Vagina (tissue), 2 donors: ENCODE data around the gene FXYD1. TPM values are rescaled to one million over a fixed set of nuclear protein-coding genes. Genes with fewer than 3 reads are reported as not detected.

ENCODE experiments used
- DNase-seq, 2 donors: peaks; one replicate each; pipeline ENCODE4 v3.0.0-alpha.2; 2017; ENCODE audit errors: extremely low spot score in 2 of 2
- H3K27ac ChIP-seq: fragments of 200-600 bp; sonication (generic); one replicate; pipeline ENCODE4 v1.5.1; 2019
- H3K27me3 ChIP-seq: fragments of 200-600 bp; sonication (generic); one replicate; pipeline ENCODE4 v1.5.1; 2019
- H3K36me3 ChIP-seq, 2 donors: fragments of 200-600 bp; sonication (generic); one replicate each; pipeline ENCODE4 v1.5.1; 2017 to 2019
- H3K4me1 ChIP-seq: fragments of 200-600 bp; sonication (generic); one replicate; pipeline ENCODE4 v1.5.1; 2019
- H3K4me3 ChIP-seq, 2 donors: fragments of 200-600 bp; sonication (generic); 1 replicate in 1 of 2; 2 replicates in 1 of 2; pipeline ENCODE4 v1.5.1; 2016 to 2019
- H3K9me3 ChIP-seq: fragments of 200-600 bp; sonication (generic); one replicate; pipeline ENCODE4 v1.5.1; 2019
- POLR2A ChIP-seq, 2 donors: fragments of 450-650 bp; IDR thresholded peaks; one replicate each; pipeline ENCODE4 v1.6.1; 2017; ENCODE audit warnings: antibody characterized with exemption in 2 of 2, mild to moderate bottlenecking in 2 of 2, moderate library complexity in 2 of 2
- POLR2AphosphoS5 ChIP-seq, 2 donors: sonication (generic); formaldehyde crosslinking; IDR thresholded peaks; one replicate each; pipeline ENCODE4 v1.9.0; 2017; ENCODE audit warnings: antibody characterized with exemption in 2 of 2, mild to moderate bottlenecking in 2 of 2, low read depth in 1 of 2; ENCODE audit not compliant: insufficient read depth in 1 of 2
- intact Hi-C: fragments of 100-400 bp; cut with DNase I; formaldehyde crosslinking; loops from one replicate; pipeline ENCODE4 v1.15.1; 2023
- total RNA-seq: library from RNA; depleted of rRNA; stranded (reverse); fragments of >200 nt; gene quantifications from one replicate; pipeline ENCODE4 v1.2.3, GENCODE V29; 2016
- TF ChIP-seq, protein P1 (sequence below), 3 experiments: fragments of 450-650 bp in 2 of 3; fragments of 200-600 bp in 1 of 3; sonication (generic) in 1 of 3; IDR thresholded peaks; one replicate each; pipeline ENCODE4 v1.5.1; 2017 to 2019; ENCODE audit warnings: antibody characterized with exemption in 3 of 3, mild to moderate bottlenecking in 2 of 3, moderate library complexity in 2 of 3

The FXYD1 gene
- total RNA-seq, 1 donor from 2014 or later = 135 TPM

GRCh38 chr19:35140207-35140961, 1.8 kb downstream of the FXYD1 start:
- intact Hi-C loops = loop anchor here (5.0 kb wide), 2 partner anchors 63 to 127 kb away; partner anchors contain the start of gene USF2

GRCh38 chr19:35140962-35141836, 2.6 kb downstream of the FXYD1 start:
- H3K4me1 ChIP-seq = peaks cover 64% of the 10 kb centered on the region
- no peaks in the 10 kb centered on the region for H3K9me3 ChIP-seq
- TF ChIP-seq, protein P1, sequence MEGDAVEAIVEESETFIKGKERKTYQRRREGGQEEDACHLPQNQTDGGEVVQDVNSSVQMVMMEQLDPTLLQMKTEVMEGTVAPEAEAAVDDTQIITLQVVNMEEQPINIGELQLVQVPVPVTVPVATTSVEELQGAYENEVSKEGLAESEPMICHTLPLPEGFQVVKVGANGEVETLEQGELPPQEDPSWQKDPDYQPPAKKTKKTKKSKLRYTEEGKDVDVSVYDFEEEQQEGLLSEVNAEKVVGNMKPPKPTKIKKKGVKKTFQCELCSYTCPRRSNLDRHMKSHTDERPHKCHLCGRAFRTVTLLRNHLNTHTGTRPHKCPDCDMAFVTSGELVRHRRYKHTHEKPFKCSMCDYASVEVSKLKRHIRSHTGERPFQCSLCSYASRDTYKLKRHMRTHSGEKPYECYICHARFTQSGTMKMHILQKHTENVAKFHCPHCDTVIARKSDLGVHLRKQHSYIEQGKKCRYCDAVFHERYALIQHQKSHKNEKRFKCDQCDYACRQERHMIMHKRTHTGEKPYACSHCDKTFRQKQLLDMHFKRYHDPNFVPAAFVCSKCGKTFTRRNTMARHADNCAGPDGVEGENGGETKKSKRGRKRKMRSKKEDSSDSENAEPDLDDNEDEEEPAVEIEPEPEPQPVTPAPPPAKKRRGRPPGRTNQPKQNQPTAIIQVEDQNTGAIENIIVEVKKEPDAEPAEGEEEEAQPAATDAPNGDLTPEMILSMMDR (IDR thresholded peaks at IDR 0.05) = peak in 2 of 3 experiments; percentile 29 to 55
- peak in 1 of 2 donors; percentile 88 for TF ChIP-seq POLR2AphosphoS5 (IDR thresholded peaks at IDR 0.05; ENCODE audit: insufficient read depth in 1 of 2, low read depth in 1 of 2)
- TF ChIP-seq POLR2A (IDR thresholded peaks at IDR 0.05) = peak in 1 of 2 donors; percentile 91
- DNase-seq = peak in 1 of 2 donors; percentile 97
- peak overlapping the region; percentile 49 to 59 for H3K4me3 ChIP-seq
- intact Hi-C loops = loop anchor here (5.0 kb wide), 2 partner anchors 64 to 126 kb away; partner anchors contain the start of gene USF2
- H3K27ac ChIP-seq = peak overlapping the region; percentile 96
- H3K36me3 ChIP-seq = no peaks in the 10 kb centered on the region
- no peaks in the 10 kb centered on the region for H3K27me3 ChIP-seq

More at GRCh38 chr19:35140207-35140961, 1.8 kb downstream of the FXYD1 start:
- no peak for DNase-seq
- Histone ChIP-seq H3K4me3 (peak overlapping the region; percentile 49 to 59), H3K27me3 (no peaks in the 10 kb centered on the region), H3K27ac (peak overlapping the region; percentile 96), H3K9me3 (no peaks in the 10 kb centered on the region), H3K36me3 (no peaks in the 10 kb centered on the region), H3K4me1 (peaks cover 72% of the 10 kb centered on the region)
- TF ChIP-seq POLR2AphosphoS5 (IDR thresholded peaks at IDR 0.05; ENCODE audit: insufficient read depth in 1 of 2, low read depth in 1 of 2) = no peak
- TF ChIP-seq, protein P1 (IDR thresholded peaks at IDR 0.05) = no peak
- no peak for TF ChIP-seq POLR2A (IDR thresholded peaks at IDR 0.05)

DNA sequence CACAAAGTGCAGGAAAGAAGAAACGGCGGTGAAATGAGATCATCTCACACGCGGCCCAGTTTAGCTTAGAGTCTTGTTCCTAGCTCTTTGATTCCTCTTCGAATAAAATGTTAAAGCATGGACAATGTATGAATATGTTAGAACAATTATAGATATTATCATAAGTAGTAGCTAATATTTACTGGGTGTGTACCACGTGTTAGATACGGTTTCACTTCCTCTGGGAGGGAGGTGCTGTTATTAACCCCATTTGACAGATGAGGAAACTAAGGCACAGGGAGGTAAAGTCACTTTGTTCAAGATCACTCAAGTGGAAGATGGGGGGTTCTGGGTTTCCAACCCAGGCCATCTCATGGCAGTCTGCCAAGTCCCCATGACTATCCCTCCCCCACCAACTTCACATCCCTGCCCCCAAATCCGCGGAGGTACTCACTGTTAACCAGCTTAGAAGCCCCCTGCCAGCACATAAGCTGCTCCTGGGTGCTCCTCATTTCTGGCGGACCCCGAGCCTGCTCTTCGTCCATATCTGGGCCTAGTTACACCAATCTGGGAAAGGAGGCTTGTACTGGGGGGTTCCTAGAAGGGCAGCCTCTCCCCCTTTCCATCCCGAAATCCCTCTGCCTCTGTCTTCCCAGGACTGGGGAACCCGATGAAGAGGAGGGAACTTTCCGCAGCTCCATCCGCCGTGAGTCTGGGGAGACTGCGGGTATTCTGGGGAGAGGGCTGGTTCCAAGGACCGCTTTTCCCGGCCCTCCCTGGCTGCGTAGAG, 3.4 kb downstream of the FXYD1 start:
- intact Hi-C loops = loop anchor here (5.0 kb wide), 2 partner anchors 65 to 125 kb away; partner anchors contain the start of gene USF2
- no peaks in the 10 kb centered on the region for H3K27me3 ChIP-seq
- H3K9me3 ChIP-seq = no peaks in the 10 kb centered on the region
- TF ChIP-seq POLR2AphosphoS5 (IDR thresholded peaks at IDR 0.05; ENCODE audit: insufficient read depth in 1 of 2, low read depth in 1 of 2) (no peak), POLR2A (IDR thresholded peaks at IDR 0.05) (no peak)
- TF ChIP-seq, protein P1 (IDR thresholded peaks at IDR 0.05) = no peak
- H3K27ac ChIP-seq = peak overlapping the region; percentile 75
- H3K4me3 ChIP-seq = peak overlapping the region; percentile 28 to 39
- no peaks in the 10 kb centered on the region for H3K36me3 ChIP-seq
- DNase-seq = no peak
- H3K4me1 ChIP-seq = peaks cover 56% of the 10 kb centered on the region

DNA sequence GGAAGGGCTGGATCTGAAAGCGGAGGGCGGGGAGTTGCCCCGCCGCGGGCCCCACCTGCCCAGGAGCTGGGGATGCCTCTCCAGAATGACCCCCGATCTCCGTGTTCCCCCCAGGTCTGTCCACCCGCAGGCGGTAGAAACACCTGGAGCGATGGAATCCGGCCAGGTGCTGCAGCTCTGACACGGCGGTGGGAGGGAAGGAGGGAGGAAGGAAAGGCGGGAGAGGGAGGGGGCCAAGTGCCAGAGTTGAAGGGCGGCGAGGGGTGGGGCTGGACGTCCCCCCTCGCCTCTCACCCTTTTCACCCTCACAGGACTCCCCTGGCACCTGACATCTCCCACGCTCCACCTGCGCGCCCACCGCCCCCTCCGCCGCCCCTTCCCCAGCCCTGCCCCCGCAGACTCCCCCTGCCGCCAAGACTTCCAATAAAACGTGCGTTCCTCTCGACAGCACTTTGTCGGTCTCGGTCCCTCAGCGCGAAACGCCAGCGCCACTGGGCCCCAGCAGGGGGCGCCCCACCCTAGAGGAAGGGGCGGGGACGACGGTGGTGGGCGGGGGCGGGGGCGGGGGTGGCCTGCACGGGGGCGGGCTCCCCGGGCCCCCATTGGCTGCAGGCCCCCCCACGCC, 4.1 kb downstream of the FXYD1 start:
- TF ChIP-seq, protein P1 (IDR thresholded peaks at IDR 0.05) = peak in 1 of 3 experiments; percentile 85
- TF ChIP-seq POLR2AphosphoS5 (IDR thresholded peaks at IDR 0.05; ENCODE audit: insufficient read depth in 1 of 2, low read depth in 1 of 2) = no peak
- H3K4me3 ChIP-seq = peak overlapping the region; percentile 28 to 39
- no peaks in the 10 kb centered on the region for H3K9me3 ChIP-seq
- peaks cover 49% of the 10 kb centered on the region for H3K4me1 ChIP-seq
- no peaks in the 10 kb centered on the region for H3K36me3 ChIP-seq
- no peaks in the 10 kb centered on the region for H3K27me3 ChIP-seq
- DNase-seq = no peak
- H3K27ac ChIP-seq = peak overlapping the region; percentile 75
- intact Hi-C loops = loop anchor here (5.0 kb wide), 2 partner anchors 65 to 125 kb away; partner anchors contain the start of gene USF2
